Kidney epithelial cell (primary cell): ENCODE measurements around the gene GBGT1. TPM values are rescaled to one million over a fixed set of nuclear protein-coding genes. Genes with fewer than 3 reads are reported as not detected.

Experiments
- DNase-seq: peaks from one replicate; pipeline ENCODE4 v3.0.0-alpha.2; 2010; ENCODE audit warnings: low read depth
- H3K27me3 ChIP-seq: 2 replicates; pipeline ENCODE4 v1.6.0; 2011; ENCODE audit warnings: low read length; ENCODE audit not compliant: control insufficient read depth, insufficient read depth
- H3K36me3 ChIP-seq: 2 replicates; pipeline ENCODE4 v1.5.1; 2011; ENCODE audit warnings: low read length; ENCODE audit not compliant: control insufficient read depth, insufficient read depth
- H3K4me3 ChIP-seq: 2 replicates; pipeline ENCODE4 v1.5.1; 2011; ENCODE audit warnings: low read depth, mild to moderate bottlenecking, control low read depth, low read length
- CTCF ChIP-seq: IDR thresholded peaks from 2 replicates; pipeline ENCODE4 v1.5.1; 2011; ENCODE audit warnings: mild to moderate bottlenecking, moderate library complexity, low read length, control low read depth, inconsistent platforms; ENCODE audit not compliant: insufficient read depth, poor library complexity, severe bottlenecking
- total RNA-seq: library from RNA; depleted of rRNA; stranded (reverse); fragments of >200 nt; gene quantifications from 2 replicates; pipeline ENCODE4 v1.2.3, GENCODE V29; 2015

The GBGT1 gene
- total RNA-seq, 1 donor from 2014 or later: 12.4 TPM

- Histone ChIP-seq H3K36me3 (no peaks in the 10 kb centered on the region), H3K27me3 (no peaks in the 10 kb centered on the region), H3K4me3 (no peak overlapping the region)
- TF ChIP-seq CTCF: no peak
- no peak for DNase-seq
These were observed 41.1 kb downstream of the GBGT1 start for GRCh38 chr9:133122605-133122934.

- H3K27me3 ChIP-seq: no peaks in the 10 kb centered on the region
- no peak overlapping the region for H3K4me3 ChIP-seq
- TF ChIP-seq CTCF: no peak
- no peak for DNase-seq
- no peaks in the 10 kb centered on the region for H3K36me3 ChIP-seq
These were observed 41.7 kb downstream of the GBGT1 start for GRCh38 chr9:133121915-133122550.

GRCh38 chr9:133121198-133121914 lies 42.4 kb downstream of the GBGT1 start, which contains the start of gene RALGDS:
TSS of gene RALGDS (minus strand) at chr9:133121240. CDS start at chr9:133121154, 86 bp downstream.
- no peak for TF ChIP-seq CTCF
- H3K36me3 ChIP-seq: no peaks in the 10 kb centered on the region
- peak within 1 kb of the TSS; percentile 53 for H3K4me3 ChIP-seq
- DNase-seq: no peak
- no peaks in the 10 kb centered on the region for H3K27me3 ChIP-seq

- DNase-seq: no peak
- peak overlapping the region; percentile 53 for H3K4me3 ChIP-seq
- no peaks in the 10 kb centered on the region for H3K27me3 ChIP-seq
- H3K36me3 ChIP-seq: no peaks in the 10 kb centered on the region
- no peak for TF ChIP-seq CTCF
These were observed 43.1 kb downstream of the GBGT1 start for GRCh38 chr9:133120501-133121197.

GRCh38 chr9:133119846-133120500 lies 43.7 kb downstream of the GBGT1 start:
- H3K27me3 ChIP-seq: no peaks in the 10 kb centered on the region
- H3K4me3 ChIP-seq: peak overlapping the region; percentile 53
- TF ChIP-seq CTCF: no peak
- DNase-seq: no peak
- no peaks in the 10 kb centered on the region for H3K36me3 ChIP-seq
